ENCODE results near the gene CDC123.
A peak's percentile ranks its signal among the peaks of the same experiment; 100 is the strongest.
"Not testable (repeated sequence)": the region's sequence is repeated elsewhere in the genome, so short reads cannot be mapped to it uniquely, and the experiment has no call there.

CDC123 gene

DNA sequence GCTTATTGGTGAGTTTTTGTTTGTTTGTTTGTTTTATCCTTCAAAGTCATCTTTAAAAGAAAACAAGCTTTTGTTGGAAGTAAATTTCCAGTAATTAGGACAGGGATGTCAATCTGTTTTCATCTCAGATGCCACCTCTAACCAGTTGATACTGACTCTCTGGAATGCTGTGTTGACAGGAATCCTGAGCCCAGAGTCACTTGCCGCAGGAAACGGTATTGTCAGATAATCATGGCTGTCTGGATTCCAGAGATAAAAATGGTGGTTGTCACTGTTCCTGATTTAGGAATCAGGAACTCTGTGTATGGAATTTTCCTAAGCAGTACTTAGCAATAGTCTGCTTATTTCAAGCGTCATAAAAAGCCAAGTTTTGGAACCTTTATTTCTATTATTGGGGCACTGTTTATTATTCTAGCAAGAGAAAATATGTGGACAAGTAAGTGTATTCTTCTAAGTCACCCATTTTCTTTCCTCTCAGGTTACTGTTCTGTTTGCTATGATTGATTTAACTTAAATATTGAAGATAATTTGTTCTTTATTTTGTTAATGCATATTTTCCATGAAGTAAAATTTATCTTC, 39.2 kb downstream of the CDC123 start:
- no peak for DNase-seq (ENCODE audit: low read depth in 2 of 2)

DNA sequence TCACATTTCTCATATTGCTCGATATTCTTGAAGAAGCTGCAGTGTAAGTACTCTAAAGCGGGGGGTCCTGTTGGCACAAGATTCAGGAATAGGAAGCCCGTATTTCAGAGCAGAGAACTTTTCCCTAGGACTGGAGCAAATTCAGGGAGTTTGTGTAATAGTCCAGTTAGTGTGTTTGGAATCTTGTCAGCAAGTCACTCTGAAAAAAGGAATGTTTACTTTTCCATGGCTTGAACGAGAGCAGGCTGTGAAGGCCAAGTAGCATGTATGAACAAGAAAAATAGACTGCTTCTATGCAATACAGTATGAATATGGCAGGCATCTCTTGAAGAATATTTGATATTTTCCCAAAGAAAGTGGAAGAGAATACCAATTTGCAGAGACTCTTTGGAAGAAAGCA, 39.8 kb downstream of the CDC123 start:
- DNase-seq (ENCODE audit: low read depth in 2 of 2) = no peak

- DNase-seq (ENCODE audit: low read depth in 2 of 2) = no peak
These were observed 41.6 kb downstream of the CDC123 start for GRCh38 chr10:12237265-12238220.

GRCh38 chr10:12238821-12239220, 42.8 kb downstream of the CDC123 start:
- no peak for DNase-seq (ENCODE audit: low read depth in 2 of 2)

DNA sequence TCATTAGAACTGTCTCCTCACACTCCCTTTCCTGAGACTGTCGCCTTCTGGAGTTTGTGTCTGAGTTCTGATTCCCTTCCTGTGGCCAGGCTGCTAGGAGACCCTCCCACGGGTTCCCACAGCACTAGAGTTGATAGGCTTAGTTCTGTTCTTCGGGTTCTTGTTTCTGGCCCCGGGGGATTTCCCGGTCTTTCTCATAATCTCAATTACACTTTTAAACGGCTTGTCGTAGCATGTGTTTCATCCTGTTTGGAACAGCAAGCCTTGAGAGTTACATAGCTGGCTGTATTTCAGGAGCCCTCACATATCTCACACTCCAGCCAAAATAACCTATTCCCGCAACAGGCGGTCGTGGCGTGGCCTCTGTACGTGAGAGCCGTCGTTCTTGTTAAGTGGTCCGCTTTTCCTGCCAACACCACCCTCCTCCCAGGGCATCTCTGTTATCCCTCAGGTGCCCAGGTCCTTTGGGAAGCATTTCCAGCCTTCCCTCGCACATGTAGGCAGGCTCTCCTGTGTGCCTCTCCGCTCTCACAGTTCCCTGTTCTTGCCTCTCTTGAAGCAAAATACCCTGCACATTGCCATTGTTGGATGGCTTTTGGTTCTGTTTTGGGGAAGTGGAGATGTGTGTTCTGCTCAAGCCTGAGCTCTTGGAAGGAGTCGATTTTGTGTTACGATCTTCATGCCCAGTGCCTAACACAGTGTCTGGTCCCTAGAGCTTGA, 46.0 kb downstream of the CDC123 start:
- DNase-seq (ENCODE audit: low read depth in 2 of 2) = no peak

GRCh38 chr10:12243864-12244620, 48.1 kb downstream of the CDC123 start:
- DNase-seq (ENCODE audit: low read depth in 2 of 2) = no peak

DNA sequence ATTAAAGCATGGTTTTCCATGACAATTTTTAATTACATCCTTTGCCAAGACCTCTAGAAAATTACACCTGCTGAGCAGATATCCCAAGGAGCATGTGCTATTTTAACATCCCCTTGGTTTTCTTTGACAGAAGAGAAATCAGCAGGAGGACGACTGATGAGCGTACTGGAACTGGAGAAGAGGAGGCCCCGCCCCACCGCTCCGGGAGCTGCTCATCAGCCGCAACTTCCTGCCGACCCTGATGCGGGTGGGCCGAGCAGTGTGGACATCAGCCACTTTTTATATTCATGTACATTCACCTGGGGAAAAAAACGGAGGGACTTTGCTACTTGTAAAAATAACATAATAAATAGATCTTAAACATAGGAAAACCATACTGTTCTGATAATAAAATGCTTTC, 54.2 kb downstream of the CDC123 start:
- no peak for DNase-seq (ENCODE audit: low read depth in 2 of 2)

- DNase-seq (ENCODE audit: low read depth in 2 of 2) = not testable (repeated sequence)
These were observed 54.7 kb downstream of the CDC123 start for GRCh38 chr10:12250702-12251101.

GRCh38 chr10:12251581-12251980, 55.6 kb downstream of the CDC123 start:
- no peak for DNase-seq (ENCODE audit: low read depth in 2 of 2)

DNA sequence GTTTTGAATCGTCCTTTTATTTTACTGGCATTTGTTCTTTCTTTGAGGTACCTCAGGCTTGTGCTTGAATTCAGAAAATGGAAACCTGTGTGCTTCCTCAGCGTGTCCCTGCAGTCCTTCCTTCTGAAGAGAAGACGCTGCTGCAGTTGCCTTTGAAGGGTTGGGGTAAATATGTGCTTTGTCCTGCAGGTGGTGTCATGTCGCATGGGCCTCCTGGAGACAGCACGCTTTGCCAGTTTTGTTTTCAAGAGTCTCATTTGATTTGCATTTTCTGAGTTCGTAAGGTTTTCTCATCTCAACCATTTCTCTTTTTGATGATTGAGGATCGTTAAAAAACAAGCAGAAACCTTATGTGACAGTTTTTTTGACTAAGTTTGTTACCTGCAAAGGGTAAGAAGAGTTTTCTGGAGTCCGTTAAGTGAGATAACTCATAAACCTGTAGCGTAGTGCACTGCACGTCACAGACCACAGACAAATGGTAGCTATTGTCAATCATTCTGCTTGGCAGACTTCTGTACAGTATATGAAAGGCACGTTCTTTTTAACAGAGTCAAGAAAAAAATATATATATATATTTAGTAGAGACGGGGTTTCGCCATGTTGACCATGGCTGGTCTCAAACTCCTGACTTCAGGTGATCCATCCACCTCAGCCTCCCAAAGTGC, 57.0 kb downstream of the CDC123 start:
- no peak for DNase-seq (ENCODE audit: low read depth in 2 of 2)

DNA sequence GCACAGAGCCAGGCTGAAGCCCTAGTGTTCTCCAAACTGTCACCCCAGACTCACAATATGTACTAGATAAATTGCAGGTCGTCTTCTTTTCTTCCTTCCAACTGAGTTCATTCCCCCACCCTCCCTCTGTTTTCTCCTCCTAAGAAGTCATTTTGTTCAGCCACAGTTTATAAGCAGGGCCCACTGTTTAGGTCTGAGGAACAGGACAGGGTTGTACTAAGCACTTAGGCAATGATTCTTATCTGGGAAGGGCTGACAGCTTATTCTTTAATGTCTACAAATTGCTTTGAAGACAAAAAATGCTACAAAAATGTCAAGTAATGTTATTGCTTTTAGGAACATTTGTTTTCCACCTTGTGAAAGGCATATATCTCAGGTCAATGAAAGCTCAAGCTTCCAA, 59.1 kb downstream of the CDC123 start:
- DNase-seq (ENCODE audit: low read depth in 2 of 2) = no peak

DNA sequence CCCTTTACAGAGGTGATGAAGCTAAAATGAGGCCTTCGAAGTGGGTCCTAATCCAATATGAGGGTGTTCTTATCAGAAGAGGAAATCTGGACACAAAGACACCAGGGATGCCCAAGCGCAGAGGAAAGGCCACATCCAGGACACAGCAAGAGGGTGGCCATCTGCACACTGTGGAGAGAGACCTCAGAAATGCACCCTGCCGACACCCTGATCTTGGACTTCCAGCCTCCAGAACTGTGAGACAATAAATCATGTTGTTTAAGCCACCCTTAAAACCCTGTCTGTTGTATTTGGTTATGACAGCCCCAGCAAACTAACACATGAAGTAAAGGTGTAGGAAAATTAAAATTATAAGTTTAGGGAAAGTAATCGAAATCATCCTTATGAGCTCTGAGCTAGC, 64.0 kb downstream of the CDC123 start:
- DNase-seq (ENCODE audit: low read depth in 2 of 2) = no peak

DNA sequence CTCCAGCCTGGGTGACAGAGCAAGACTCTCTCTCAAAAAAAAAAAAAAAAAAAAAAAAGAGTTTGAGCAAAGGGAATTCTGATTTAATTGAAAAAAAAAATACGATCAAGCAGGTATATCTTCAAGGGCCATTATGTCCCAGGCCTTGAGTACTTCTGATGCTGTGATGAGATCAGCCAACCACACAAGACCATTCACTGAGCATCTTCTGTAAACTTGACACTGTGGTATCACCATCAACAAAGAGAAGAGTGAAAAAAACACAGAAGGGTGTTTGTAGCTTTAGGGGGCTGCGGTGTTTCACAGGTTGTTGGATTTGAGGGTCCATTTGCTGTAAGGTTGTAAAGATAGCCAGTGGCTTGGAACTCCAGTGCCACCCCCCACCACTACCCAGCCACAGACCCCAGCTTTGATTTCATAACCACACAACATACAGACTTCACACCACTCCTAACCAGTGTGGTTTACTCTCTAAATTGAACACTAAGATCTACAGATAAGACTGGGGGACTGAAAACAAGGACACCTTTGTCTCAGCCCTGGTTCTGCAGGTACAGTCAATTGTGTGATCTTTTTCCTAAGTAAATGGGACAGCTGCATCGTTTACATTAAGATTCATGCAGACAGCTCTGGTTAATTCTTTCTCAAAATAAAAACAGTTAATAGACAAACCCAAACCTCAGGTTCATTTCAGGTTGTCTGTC, 66.4 kb downstream of the CDC123 start:
- no peak for DNase-seq (ENCODE audit: low read depth in 2 of 2)

DNA sequence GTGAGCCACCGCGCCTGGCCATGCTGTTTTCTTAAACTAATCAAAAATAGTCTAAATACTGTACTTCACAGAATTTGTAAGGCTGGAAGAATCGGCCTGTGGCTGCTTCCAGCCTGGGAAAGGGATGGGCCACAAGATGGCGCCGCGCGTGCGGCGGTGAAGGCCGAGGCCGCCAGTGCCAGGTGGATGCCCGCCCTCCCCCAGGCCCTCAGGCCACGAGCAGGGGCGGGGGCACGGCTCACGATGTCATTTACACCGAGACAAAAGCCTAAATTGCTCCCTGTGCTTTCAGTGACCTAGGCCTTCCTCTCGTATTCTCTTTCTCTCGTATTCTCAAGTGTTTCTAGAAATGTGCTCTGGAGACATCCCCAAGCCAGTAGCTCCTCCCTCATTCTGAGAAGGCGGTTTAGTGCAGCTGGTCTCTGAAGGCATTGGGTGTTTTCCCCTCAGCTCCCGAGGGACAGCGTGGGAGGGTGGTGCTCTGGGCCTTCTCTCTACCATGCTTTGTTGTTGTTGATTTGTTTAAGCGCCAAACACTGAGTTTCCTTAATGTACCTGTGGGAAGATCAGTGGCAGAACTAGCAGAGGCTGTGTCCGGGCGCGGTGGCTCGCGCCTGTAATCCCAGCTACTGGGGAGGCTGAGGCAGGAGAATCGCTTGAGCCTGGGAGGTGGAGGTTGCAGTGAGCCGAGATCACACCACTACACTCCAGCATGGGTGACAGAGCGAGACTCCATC, 68.4 kb downstream of the CDC123 start:
- DNase-seq (ENCODE audit: low read depth in 2 of 2) = peak; percentile 41 to 47

DNA sequence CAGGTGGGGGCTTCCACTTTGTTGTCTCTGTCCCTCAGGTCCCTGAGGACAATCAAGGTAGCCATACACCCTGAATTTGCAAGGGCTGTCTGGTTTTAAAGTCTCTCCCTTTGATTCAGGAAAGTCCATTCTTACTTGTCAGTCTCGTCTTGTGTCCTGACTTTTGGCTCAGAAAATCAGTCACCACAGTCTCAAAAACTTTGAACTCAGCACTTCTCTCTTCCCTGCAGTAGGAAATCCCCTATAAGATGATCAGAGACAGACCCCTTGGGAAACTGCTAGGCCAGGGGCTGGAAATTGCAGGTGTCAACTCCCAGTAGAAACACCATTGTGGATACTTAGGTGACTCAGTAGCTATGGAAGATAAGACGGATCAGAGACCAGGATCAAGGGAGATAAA, 73.1 kb downstream of the CDC123 start:
- DNase-seq (ENCODE audit: low read depth in 2 of 2) = no peak

GRCh38 chr10:12271210-12271540, 75.2 kb downstream of the CDC123 start:
- DNase-seq (ENCODE audit: low read depth in 2 of 2) = no peak

DNA sequence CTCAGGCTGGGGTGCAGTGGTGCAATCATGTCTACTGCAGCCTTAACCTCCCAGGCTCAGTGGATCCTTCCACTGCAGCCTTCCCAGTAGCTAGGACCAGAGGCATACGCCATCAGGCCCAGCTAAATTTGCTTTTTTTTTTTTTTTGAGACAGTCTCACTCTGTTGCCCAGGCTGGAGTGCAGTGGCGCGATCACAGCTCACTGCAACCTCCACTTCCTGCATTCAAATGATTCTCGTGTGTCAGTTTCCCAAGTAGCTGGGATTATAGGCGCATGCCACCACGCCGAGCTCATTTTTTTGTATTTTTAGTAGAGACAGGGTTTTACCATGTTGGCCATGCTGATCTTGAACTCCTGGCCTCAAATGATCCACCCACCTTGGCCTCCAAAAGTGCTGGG, 81.9 kb downstream of the CDC123 start:
- not testable (repeated sequence) for DNase-seq (ENCODE audit: low read depth in 2 of 2)

GRCh38 chr10:12279281-12279680, 83.3 kb downstream of the CDC123 start:
- DNase-seq (ENCODE audit: low read depth in 2 of 2) = no peak

- DNase-seq (ENCODE audit: low read depth in 2 of 2) = no peak
These were observed 91.8 kb downstream of the CDC123 start for GRCh38 chr10:12287772-12288171.

DNA sequence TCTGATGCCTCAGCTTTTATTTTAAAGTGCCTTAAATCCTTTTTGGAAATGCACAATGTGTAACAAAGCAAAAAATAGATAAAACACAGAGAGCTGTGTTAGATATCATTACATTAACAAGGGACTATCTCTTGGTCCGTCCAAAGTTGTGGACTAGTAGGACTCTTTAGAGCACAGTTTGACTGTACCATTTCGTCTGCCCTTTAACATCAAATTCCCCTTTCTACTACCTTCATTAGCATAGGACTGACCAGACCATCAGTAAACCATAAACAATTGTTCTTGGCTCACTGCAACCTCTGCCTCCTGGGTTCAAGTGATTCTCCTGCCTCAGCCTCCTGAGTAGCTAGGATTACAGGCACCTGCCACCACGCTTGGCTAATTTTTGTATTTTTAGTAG, 101.8 kb downstream of the CDC123 start:
- not testable (repeated sequence) for DNase-seq (ENCODE audit: low read depth in 2 of 2)
